Right lobe of liver (tissue), 4 donors: ENCODE data around the gene PARP1.

Experiments
- POLR2A ChIP-seq: fragments of 450-650 bp; IDR thresholded peaks from one replicate; pipeline ENCODE4 v1.6.1; 2017; ENCODE audit warnings: antibody characterized with exemption, mild to moderate bottlenecking
- TF ChIP-seq, protein P1 (sequence below), 4 donors: fragments of 200-600 bp in 3 of 4; fragments of 450-650 bp in 1 of 4; IDR thresholded peaks; one replicate each; pipeline versions ENCODE4 v1.5.1 to v1.8.0; 2016 to 2022; ENCODE audit warnings: antibody characterized with exemption in 4 of 4, mild to moderate bottlenecking in 2 of 4
- donor health status: DM: no; HTN: no; CAD: no.
- donor health status: DM: no; HTN: no; CAD: no.
- donor health status: DM: no; HTN: yes; CAD: no.

- TF ChIP-seq, protein P1, sequence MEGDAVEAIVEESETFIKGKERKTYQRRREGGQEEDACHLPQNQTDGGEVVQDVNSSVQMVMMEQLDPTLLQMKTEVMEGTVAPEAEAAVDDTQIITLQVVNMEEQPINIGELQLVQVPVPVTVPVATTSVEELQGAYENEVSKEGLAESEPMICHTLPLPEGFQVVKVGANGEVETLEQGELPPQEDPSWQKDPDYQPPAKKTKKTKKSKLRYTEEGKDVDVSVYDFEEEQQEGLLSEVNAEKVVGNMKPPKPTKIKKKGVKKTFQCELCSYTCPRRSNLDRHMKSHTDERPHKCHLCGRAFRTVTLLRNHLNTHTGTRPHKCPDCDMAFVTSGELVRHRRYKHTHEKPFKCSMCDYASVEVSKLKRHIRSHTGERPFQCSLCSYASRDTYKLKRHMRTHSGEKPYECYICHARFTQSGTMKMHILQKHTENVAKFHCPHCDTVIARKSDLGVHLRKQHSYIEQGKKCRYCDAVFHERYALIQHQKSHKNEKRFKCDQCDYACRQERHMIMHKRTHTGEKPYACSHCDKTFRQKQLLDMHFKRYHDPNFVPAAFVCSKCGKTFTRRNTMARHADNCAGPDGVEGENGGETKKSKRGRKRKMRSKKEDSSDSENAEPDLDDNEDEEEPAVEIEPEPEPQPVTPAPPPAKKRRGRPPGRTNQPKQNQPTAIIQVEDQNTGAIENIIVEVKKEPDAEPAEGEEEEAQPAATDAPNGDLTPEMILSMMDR (IDR thresholded peaks at IDR 0.05) = peak in 1 of 4 donors; percentile 3
- TF ChIP-seq POLR2A = no peak
Observed at GRCh38 chr1:226408285-226409184, 642 bp upstream of the PARP1 start.
